HepG2 (cell line): Measurements from ENCODE around the gene LYPLA2. TPM values are rescaled to one million over a fixed set of nuclear protein-coding genes. Genes with fewer than 3 reads are reported as not detected.

ENCODE experiments used
- ERF ChIP-seq: IDR thresholded peaks from 2 replicates; pipeline ENCODE4 v1.6.1; 2018; ENCODE audit warnings: missing biosample characterization, missing genetic modification reagents
- GABPA ChIP-seq, 2 experiments: IDR thresholded peaks; 2 replicates each; pipeline ENCODE4 v1.6.1; 2011 to 2016; ENCODE audit warnings: low read depth in 2 of 2, low read length in 1 of 2, missing biosample characterization in 1 of 2, missing genetic modification characterization in 1 of 2
- GATAD2A ChIP-seq: IDR thresholded peaks from 2 replicates; pipeline ENCODE4 v1.6.1; 2016
- HDAC2 ChIP-seq: sonication (generic); formaldehyde crosslinking; IDR thresholded peaks from 2 replicates; pipeline ENCODE4 v1.4.0; 2020; ENCODE audit warnings: missing genetic modification reagents
- PATZ1 ChIP-seq: sonication (generic); formaldehyde crosslinking; IDR thresholded peaks from 2 replicates; pipeline ENCODE4 v1.4.0; 2020; ENCODE audit warnings: missing genetic modification reagents
- PCBP1 ChIP-seq: fragments of 200-400 bp; formaldehyde crosslinking; IDR thresholded peaks from 2 replicates; pipeline ENCODE4 v1.6.1; 2017; ENCODE audit warnings: mild to moderate bottlenecking, low read depth, low read length, borderline replicate concordance
- RBFOX2 ChIP-seq: fragments of 200-400 bp; formaldehyde crosslinking; IDR thresholded peaks from 2 replicates; pipeline ENCODE4 v1.6.1; 2017; ENCODE audit warnings: low read depth, mild to moderate bottlenecking, low read length
- RXRB ChIP-seq: IDR thresholded peaks from 2 replicates; pipeline ENCODE4 v1.6.1; 2016; ENCODE audit warnings: borderline replicate concordance, missing genetic modification reagents, missing compliant biosample characterization
- SP2 ChIP-seq: sonication (generic); formaldehyde crosslinking; IDR thresholded peaks from 2 replicates; pipeline ENCODE4 v1.5.1; 2020; ENCODE audit warnings: mild to moderate bottlenecking, missing genetic modification reagents
- ZBTB2 ChIP-seq: sonication (generic); formaldehyde crosslinking; IDR thresholded peaks from 2 replicates; pipeline ENCODE4 v1.8.0; 2022; ENCODE audit warnings: low read depth, missing genetic modification reagents
- ZFP90 ChIP-seq: sonication (generic); formaldehyde crosslinking; IDR thresholded peaks from 2 replicates; pipeline ENCODE4 v1.8.0; 2022; ENCODE audit warnings: missing genetic modification reagents, mild to moderate bottlenecking, inconsistent platforms, borderline replicate concordance
- ZNF329 ChIP-seq: sonication (generic); formaldehyde crosslinking; IDR thresholded peaks from 2 replicates; pipeline ENCODE4 v1.9.0; 2021; ENCODE audit warnings: low read depth, mild to moderate bottlenecking, missing genetic modification reagents
- ZNF441 ChIP-seq: sonication (generic); formaldehyde crosslinking; IDR thresholded peaks from 2 replicates; pipeline ENCODE4 v1.7.0; 2021; ENCODE audit warnings: missing genetic modification reagents, borderline replicate concordance
- ZNF501 ChIP-seq: sonication (generic); formaldehyde crosslinking; IDR thresholded peaks from 2 replicates; pipeline ENCODE4 v1.5.1; 2020; ENCODE audit warnings: mild to moderate bottlenecking, moderate library complexity, missing genetic modification reagents
- ZNF574 ChIP-seq: sonication (generic); formaldehyde crosslinking; IDR thresholded peaks from 2 replicates; pipeline ENCODE4 v1.4.0; 2020; ENCODE audit warnings: missing genetic modification reagents
- ZNF792 ChIP-seq: IDR thresholded peaks from 2 replicates; pipeline ENCODE4 v1.6.1; 2016
- polyA plus RNA-seq, 8 experiments: library from polyadenylated mRNA; depleted of rRNA in 3 of 8; stranded (reverse) in 7 of 8; unstranded in 1 of 8; fragments of >200 nt; fragmentation: Illumina TruSeq in 4 of 8; extraction: Trizol in 4 of 8; gene quantifications; 2 replicates each; pipeline versions ENCODE4 v1.2.1 to v1.2.3, GENCODE V29; 2011 to 2016; ENCODE audit warnings: low read depth in 4 of 8, missing spikeins in 1 of 8, mixed read lengths in 1 of 8; ENCODE audit not compliant: insufficient read depth in 1 of 8
- total RNA-seq, 5 experiments: library from RNA; depleted of rRNA; stranded (reverse); fragments of >200 nt; fragmentation: Illumina TruSeq; extraction: Trizol; gene quantifications; 2 replicates each; pipeline ENCODE4 v1.2.3, GENCODE V29; 2016; ENCODE audit warnings: low read depth in 1 of 5
- TF ChIP-seq, protein P1 (sequence below): sonication (generic); formaldehyde crosslinking; IDR thresholded peaks from 2 replicates; pipeline ENCODE4 v1.4.0; 2020; ENCODE audit warnings: missing genetic modification reagents
- TF ChIP-seq, protein P2 (sequence below): sonication (generic); formaldehyde crosslinking; conservative IDR thresholded peaks from 2 replicates; pipeline ENCODE4 v1.8.0; 2022; ENCODE audit warnings: missing genetic modification reagents

Gene LYPLA2
- total and polyA plus RNA-seq, 2 of the 13 experiments (the other 11 are each of a cell fraction or from before 2014, with no cell fraction given) = 72.1 to 73.2 TPM

GRCh38 chr1:23790696-23791515, at the start of gene LYPLA2 (continued):
- TF ChIP-seq, protein P1, sequence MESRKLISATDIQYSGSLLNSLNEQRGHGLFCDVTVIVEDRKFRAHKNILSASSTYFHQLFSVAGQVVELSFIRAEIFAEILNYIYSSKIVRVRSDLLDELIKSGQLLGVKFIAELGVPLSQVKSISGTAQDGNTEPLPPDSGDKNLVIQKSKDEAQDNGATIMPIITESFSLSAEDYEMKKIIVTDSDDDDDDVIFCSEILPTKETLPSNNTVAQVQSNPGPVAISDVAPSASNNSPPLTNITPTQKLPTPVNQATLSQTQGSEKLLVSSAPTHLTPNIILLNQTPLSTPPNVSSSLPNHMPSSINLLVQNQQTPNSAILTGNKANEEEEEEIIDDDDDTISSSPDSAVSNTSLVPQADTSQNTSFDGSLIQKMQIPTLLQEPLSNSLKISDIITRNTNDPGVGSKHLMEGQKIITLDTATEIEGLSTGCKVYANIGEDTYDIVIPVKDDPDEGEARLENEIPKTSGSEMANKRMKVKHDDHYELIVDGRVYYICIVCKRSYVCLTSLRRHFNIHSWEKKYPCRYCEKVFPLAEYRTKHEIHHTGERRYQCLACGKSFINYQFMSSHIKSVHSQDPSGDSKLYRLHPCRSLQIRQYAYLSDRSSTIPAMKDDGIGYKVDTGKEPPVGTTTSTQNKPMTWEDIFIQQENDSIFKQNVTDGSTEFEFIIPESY (CRISPR knock-in tag) = peak; percentile 8; the same call in 1 of the 2 replicates
- TF ChIP-seq HDAC2 (CRISPR knock-in tag) (peak; percentile 53), ZNF792 (CRISPR knock-in tag) (0 out of 2 replicates have a peak, but pooled peaks have one; percentile 29), PCBP1 (0 out of 2 replicates have a peak, but pooled peaks have one; percentile 82), ZNF501 (peak; percentile 7; the same call in 1 of the 2 replicates), PATZ1 (peak; percentile 76), GABPA (IDR thresholded peaks at IDR 0.05; ENCODE audit: low read depth, low read length) (no peak), GABPA (CRISPR knock-in tag; IDR thresholded peaks at IDR 0.05; ENCODE audit: low read depth) (peak; percentile 97), ZBTB2 (CRISPR knock-in tag) (0 out of 2 replicates have a peak, but pooled peaks have one; percentile 37), RBFOX2 (peak; percentile 78), ZNF574 (CRISPR knock-in tag) (peak; percentile 91), RXRB (CRISPR knock-in tag) (peak; percentile 26; the same call in 1 of the 2 replicates), ZNF441 (CRISPR knock-in tag) (no peak), ZNF329 (CRISPR knock-in tag) (no peak), SP2 (CRISPR knock-in tag) (peak; percentile 41; the same call in 1 of the 2 replicates), GATAD2A (peak; percentile 63), ERF (CRISPR knock-in tag) (no peak), ZFP90 (CRISPR knock-in tag) (0 out of 2 replicates have a peak, but pooled peaks have one; percentile 46)
- TF ChIP-seq, protein P2, sequence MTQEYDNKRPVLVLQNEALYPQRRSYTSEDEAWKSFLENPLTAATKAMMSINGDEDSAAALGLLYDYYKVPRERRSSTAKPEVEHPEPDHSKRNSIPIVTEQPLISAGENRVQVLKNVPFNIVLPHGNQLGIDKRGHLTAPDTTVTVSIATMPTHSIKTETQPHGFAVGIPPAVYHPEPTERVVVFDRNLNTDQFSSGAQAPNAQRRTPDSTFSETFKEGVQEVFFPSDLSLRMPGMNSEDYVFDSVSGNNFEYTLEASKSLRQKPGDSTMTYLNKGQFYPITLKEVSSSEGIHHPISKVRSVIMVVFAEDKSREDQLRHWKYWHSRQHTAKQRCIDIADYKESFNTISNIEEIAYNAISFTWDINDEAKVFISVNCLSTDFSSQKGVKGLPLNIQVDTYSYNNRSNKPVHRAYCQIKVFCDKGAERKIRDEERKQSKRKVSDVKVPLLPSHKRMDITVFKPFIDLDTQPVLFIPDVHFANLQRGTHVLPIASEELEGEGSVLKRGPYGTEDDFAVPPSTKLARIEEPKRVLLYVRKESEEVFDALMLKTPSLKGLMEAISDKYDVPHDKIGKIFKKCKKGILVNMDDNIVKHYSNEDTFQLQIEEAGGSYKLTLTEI (CRISPR knock-in tag) = no peak
